GM12875 (cell line): ENCODE results near the gene CUEDC1.

Source experiments
- H3K4me3 ChIP-seq: one replicate; pipeline ENCODE4 v1.5.1; 2011; ENCODE audit warnings: low read depth, low read length, control low read depth
- TF ChIP-seq, protein P1 (sequence below): IDR thresholded peaks from 2 replicates; pipeline ENCODE4 v1.5.1; 2011; ENCODE audit warnings: low read depth, mild to moderate bottlenecking, control low read depth, inconsistent platforms, low read length, moderate library complexity, borderline replicate concordance; ENCODE audit not compliant: insufficient read depth

The CUEDC1 gene

GRCh38 chr17:57868007-57868909 is 87.0 kb downstream of the CUEDC1 start:
- TF ChIP-seq, protein P1, sequence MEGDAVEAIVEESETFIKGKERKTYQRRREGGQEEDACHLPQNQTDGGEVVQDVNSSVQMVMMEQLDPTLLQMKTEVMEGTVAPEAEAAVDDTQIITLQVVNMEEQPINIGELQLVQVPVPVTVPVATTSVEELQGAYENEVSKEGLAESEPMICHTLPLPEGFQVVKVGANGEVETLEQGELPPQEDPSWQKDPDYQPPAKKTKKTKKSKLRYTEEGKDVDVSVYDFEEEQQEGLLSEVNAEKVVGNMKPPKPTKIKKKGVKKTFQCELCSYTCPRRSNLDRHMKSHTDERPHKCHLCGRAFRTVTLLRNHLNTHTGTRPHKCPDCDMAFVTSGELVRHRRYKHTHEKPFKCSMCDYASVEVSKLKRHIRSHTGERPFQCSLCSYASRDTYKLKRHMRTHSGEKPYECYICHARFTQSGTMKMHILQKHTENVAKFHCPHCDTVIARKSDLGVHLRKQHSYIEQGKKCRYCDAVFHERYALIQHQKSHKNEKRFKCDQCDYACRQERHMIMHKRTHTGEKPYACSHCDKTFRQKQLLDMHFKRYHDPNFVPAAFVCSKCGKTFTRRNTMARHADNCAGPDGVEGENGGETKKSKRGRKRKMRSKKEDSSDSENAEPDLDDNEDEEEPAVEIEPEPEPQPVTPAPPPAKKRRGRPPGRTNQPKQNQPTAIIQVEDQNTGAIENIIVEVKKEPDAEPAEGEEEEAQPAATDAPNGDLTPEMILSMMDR = peak; percentile 59
- no peak overlapping the region for H3K4me3 ChIP-seq

DNA sequence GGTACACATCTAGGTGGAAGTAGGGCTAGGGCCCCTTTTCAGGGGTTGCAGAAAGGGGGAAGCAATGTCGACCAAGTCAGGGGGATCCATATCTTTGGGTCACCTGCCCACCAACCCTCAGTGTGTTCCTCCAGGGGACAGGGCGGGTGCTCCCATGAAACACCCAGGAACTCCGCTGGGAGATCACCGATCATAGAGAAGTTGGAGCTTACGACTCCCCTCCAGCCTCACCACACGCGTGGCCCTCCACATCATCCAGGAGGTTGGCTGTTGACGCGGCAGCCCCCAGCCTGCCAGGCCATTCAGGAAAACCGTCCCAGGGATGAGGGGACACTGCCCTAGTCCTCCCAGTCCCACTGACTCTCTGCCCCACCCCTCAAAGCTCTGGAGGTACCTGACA is 88.1 kb downstream of the CUEDC1 start:
- H3K4me3 ChIP-seq = no peak overlapping the region
- TF ChIP-seq, protein P1 = no peak

- TF ChIP-seq, protein P1 = no peak
- H3K4me3 ChIP-seq = no peak overlapping the region
Measured at GRCh38 chr17:57866723-57867122, 88.5 kb downstream of the CUEDC1 start.

DNA sequence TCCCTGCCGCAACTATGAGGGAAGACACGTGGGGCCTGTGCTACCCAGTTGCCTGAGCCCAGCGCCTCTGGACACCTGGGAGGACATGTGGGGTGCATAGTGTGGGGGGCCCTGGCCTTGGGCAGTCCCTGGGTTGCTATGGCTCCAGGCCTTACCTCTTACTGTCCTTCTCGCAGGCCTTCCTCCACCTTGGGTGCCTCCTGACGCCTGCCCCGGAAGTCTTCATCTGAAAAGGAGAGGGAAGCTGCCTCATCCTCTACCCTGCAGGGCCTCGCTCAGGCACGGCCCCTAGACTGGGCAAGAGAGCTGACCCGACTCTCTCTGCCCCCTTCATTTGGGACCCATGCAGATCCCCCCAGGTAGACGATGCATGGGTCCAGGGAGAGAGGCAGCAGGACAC is 88.9 kb downstream of the CUEDC1 start:
- no peak overlapping the region for H3K4me3 ChIP-seq
- TF ChIP-seq, protein P1 = no peak

- TF ChIP-seq, protein P1 = no peak
- no peak overlapping the region for H3K4me3 ChIP-seq
Measured at GRCh38 chr17:57864273-57864672, 90.9 kb downstream of the CUEDC1 start.

DNA sequence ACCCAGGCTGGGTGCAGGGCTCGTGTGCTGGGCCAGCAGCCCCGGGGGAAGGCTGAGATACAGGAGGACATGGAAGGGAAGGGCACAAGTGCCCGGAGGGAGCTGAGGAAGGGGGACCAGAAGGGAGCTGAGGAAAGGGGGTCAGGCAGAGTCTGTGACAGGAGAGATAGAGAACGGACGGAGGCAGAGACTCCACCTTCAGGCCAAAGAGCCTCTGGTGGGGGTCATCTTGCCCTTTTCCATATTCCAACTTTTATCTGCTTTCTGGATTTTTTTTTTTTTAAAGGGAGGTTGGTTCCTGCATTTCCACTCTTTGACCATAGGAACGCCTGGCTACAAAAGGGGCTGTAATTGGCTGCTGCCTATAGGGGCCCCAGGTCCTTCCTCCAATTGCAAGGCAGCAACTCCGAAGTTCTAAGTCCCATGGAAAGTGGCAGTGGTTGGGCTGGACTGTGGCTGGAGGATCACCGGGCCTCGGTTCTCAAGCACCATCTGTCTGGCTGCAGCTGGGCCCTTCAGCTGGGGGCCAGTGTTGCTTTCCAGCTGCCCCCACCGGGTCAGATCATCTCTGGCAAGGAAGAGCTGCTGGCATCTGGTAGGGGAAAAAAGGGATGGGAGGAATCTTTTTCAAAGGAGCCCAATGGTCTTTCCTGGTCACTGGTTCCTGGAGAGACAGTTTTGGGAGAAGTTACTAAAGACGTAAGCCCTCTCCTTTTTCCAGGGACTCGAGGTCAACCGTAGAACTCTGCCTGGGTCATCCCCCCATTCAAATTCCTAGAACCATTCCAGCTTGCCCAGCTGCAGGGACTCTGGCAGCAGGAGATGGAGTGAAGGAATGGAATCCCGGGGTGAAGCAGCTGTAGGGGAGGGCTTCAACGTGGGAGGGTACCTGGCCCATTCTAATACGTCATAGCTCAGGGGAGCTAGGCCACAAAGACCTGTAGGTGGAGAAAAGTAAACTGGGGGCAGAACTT is 92.2 kb downstream of the CUEDC1 start:
- H3K4me3 ChIP-seq = no peak overlapping the region
- TF ChIP-seq, protein P1 = no peak
